Progenitor cell of endocrine pancreas (in vitro differentiated cells): ENCODE results near the gene PRM1. TPM values are rescaled to one million over a fixed set of nuclear protein-coding genes. Genes with fewer than 3 reads are reported as not detected.

ENCODE experiments used
- DNase-seq: peaks from one replicate; pipeline ENCODE4 v3.0.0; 2021; ENCODE audit warnings: low spot score; ENCODE audit not compliant: unreplicated experiment
- H3K27ac Mint-ChIP-seq: 2 replicates; pipeline ENCODE4 v1.8.0; 2021; ENCODE audit warnings: mild to moderate bottlenecking, moderate library complexity, mixed read lengths
- H3K27me3 Mint-ChIP-seq: 2 replicates; pipeline ENCODE4 v1.8.0; 2021; ENCODE audit warnings: mixed read lengths
- H3K36me3 Mint-ChIP-seq: 2 replicates; pipeline ENCODE4 v1.8.0; 2022; ENCODE audit warnings: mixed read lengths; ENCODE audit not compliant: insufficient read depth
- H3K4me1 Mint-ChIP-seq: 2 replicates; pipeline ENCODE4 v1.8.0; 2021; ENCODE audit warnings: low read depth, mixed read lengths
- H3K4me3 Mint-ChIP-seq: 2 replicates; pipeline ENCODE4 v1.8.0; 2021; ENCODE audit warnings: low read depth, mild to moderate bottlenecking, moderate library complexity, mixed read lengths
- H3K9me3 Mint-ChIP-seq: 2 replicates; pipeline ENCODE4 v1.8.0; 2021; ENCODE audit warnings: low read depth, mixed read lengths
- CTCF ChIP-seq: fragments of 200-600 bp; sonication (generic); IDR thresholded peaks from one replicate; pipeline ENCODE4 v1.5.0; 2021; ENCODE audit warnings: antibody characterized with exemption, mild to moderate bottlenecking; ENCODE audit not compliant: unreplicated experiment
- total RNA-seq: library from RNA; stranded (reverse); gene quantifications from 2 replicates; pipeline ENCODE4 v1.2.1, GENCODE V29; 2021

Gene PRM1
- total RNA-seq, 1 donor from 2014 or later = not detected

- Mint-ChIP-seq H3K9me3 (no peaks in the 10 kb centered on the region), H3K27me3 (no peaks in the 10 kb centered on the region), H3K4me1 (peaks cover 4% of the 10 kb centered on the region), H3K4me3 (no peak overlapping the region), H3K36me3 (no peaks in the 10 kb centered on the region), H3K27ac (no peak overlapping the region)
- DNase-seq = no peak
- no peak for TF ChIP-seq CTCF
Observed at GRCh38 chr16:11325404-11326083, 44.4 kb upstream of the PRM1 start.

GRCh38 chr16:11323551-11324336 is 42.6 kb upstream of the PRM1 start:
- H3K4me1 Mint-ChIP-seq = no peaks in the 10 kb centered on the region
- no peaks in the 10 kb centered on the region for H3K36me3 Mint-ChIP-seq

GRCh38 chr16:11322823-11323222 is 41.7 kb upstream of the PRM1 start:
- Mint-ChIP-seq H3K4me3 (no peak overlapping the region), H3K27ac (no peak overlapping the region), H3K4me1 (no peaks in the 10 kb centered on the region)

More at GRCh38 chr16:11323551-11324336, 42.6 kb upstream of the PRM1 start:
- no peak for TF ChIP-seq CTCF
- Mint-ChIP-seq H3K27me3 (no peaks in the 10 kb centered on the region), H3K4me3 (no peak overlapping the region), H3K27ac (no peak overlapping the region), H3K9me3 (no peaks in the 10 kb centered on the region)
- no peak for DNase-seq

GRCh38 chr16:11321662-11322061 is 40.5 kb upstream of the PRM1 start:
- Mint-ChIP-seq H3K27ac (no peak overlapping the region), H3K4me3 (no peak overlapping the region), H3K27me3 (peaks cover 4% of the 10 kb centered on the region), H3K9me3 (no peaks in the 10 kb centered on the region), H3K36me3 (no peaks in the 10 kb centered on the region), H3K4me1 (no peaks in the 10 kb centered on the region)
- no peak for DNase-seq
- TF ChIP-seq CTCF = no peak

More at GRCh38 chr16:11322823-11323222, 41.7 kb upstream of the PRM1 start:
- Mint-ChIP-seq H3K27me3 (no peaks in the 10 kb centered on the region), H3K9me3 (no peaks in the 10 kb centered on the region), H3K36me3 (no peaks in the 10 kb centered on the region)
- no peak for TF ChIP-seq CTCF
- no peak for DNase-seq

- H3K9me3 Mint-ChIP-seq = no peaks in the 10 kb centered on the region
- H3K4me3 Mint-ChIP-seq = no peak overlapping the region
- no peak for TF ChIP-seq CTCF
- no peak for DNase-seq
- peaks cover 12% of the 10 kb centered on the region for H3K27me3 Mint-ChIP-seq
- peaks cover 3% of the 10 kb centered on the region for H3K4me1 Mint-ChIP-seq
- no peak overlapping the region for H3K27ac Mint-ChIP-seq
- H3K36me3 Mint-ChIP-seq = no peaks in the 10 kb centered on the region
Observed at GRCh38 chr16:11320170-11320569, 39.0 kb upstream of the PRM1 start.
